ENCODE measurements around the gene RBM20.

RBM20 gene

DNA sequence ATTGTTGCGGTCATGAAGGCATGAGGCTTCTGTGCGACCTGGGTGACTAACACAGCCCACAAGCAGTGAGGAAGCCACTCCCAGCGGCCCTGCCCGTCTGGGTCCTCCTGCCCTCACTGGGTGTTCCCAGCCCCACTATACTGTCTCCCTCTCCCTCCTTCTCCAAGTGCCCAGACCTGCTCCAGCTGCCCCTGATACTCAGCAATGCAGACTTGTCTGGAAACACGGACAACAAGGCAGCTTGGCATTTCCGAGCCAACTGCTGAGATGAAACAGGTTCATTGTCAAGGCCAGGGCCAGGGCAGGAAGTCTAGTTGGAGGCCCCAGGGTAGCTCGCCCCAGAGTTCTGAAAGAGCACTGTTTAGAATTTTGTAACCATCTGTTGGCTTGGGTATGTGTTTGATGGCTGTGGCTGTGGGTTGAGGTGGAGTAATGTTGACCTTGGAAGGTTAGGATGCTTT, 95.7 kb downstream of the RBM20 start:
- no peak for DNase-seq (ENCODE audit: low spot score)

DNA sequence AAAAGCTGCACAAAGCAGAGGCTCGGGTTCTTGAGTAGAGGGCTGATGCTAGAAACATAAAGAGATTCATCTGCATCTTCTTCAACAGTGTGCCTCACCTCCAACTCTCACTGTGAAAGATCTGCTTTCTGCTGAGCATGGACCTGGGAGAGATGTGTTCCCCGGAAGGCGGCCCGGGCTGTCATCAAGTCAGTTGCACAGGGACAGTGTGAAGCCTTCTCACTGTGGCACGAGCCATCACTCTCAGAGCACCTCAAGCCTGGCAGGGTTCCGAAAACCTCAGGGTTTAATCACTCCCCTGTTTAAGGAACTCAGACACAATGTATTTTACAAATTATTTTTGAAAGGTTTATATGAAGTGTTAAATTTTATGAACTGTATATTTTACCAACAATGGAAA, 98.7 kb downstream of the RBM20 start:
- no peak for DNase-seq (ENCODE audit: low spot score)

DNA sequence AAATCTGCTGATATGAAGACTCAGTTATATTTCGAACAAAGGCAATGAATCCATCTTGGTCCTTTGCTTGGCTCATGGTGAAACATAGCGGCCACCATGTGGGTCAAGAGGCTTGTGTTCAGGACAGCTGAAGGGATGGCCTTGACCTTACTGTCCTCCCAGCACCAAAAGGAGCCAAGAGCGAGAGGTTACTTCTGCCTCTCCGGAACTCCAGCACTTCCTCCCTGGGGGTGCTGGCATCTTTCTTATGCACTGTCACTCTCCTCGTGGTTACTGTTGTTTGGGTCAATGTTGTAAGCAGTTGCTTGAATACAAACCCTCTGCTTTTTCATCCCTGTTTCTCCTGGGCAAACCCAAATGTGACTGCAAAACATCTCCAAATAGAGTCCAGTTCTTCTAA, 100.6 kb downstream of the RBM20 start:
- no peak for DNase-seq (ENCODE audit: low spot score)

DNA sequence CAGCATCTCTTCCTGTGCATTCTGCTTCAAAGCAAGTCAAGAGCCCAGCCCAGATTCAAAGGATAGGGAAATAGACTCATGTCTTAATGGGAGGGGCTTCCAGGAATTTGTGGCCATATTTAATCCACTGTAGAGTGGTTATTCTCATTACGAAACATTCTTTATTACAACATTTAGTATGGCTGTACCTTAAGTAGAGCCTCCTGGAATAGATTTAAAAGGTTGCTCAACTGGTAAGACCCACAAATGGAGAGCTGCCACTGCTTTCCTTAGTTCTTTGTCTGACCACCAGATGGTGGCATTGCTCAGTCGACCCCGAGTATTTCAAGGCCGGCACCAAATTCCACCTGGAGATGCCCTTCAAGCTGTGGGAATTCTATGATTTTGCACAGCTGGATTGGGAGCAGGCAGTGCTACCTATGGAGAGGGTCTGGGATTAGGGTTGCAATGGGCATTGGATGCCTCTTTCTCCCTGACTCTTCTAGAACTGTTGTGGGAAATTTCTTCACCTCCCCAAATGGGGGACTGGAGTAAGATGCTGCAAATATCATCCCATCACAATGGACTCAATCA, 102.2 kb downstream of the RBM20 start:
- DNase-seq (ENCODE audit: low spot score): peak; percentile 77

- no peak for DNase-seq (ENCODE audit: low spot score)
These were observed 103.0 kb downstream of the RBM20 start for GRCh38 chr10:110746969-110747608.

GRCh38 chr10:110747609-110748464, 103.7 kb downstream of the RBM20 start:
- peak; percentile 34 for DNase-seq (ENCODE audit: low spot score)

GRCh38 chr10:110748970-110749369, 104.8 kb downstream of the RBM20 start:
- no peak for DNase-seq (ENCODE audit: low spot score)

DNA sequence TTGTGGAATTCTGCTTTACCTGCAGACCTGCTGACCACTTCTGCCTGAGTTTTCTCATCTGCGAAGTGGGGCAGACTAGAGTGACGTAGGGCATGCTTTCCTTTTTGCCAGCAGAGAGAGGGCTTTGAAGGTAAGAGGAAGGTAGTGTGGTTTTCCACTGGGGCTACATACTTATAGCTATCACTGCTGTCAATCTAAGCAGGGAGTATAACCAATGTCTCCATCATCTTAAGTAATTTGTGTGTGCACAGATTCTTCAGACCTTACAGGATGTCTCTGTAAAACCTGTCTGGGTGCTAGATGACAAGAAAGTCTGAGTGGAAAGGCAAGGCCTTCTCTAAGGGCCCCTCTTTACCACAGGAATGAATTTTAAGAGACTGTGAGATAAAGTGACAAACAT, 106.8 kb downstream of the RBM20 start:
- DNase-seq (ENCODE audit: low spot score): no peak

DNA sequence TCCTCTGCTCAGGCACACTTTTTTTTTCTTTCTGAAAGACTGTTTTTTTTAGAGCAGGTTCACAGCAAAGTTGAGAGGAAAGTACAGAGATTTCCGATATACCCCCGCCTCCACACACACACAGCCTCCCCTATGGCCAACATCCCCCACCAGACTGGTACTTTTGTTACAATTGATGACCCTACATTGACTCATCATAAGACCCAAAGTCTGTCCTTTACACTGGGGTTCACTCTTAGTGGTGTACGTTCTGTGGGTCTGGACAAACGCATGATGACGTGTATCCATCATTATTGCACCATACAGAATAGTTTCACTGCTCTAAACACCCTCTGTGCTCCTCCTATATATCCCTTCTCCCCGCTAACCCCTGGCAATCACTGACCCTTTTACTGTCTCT, 107.7 kb downstream of the RBM20 start:
- no peak for DNase-seq (ENCODE audit: low spot score)

DNA sequence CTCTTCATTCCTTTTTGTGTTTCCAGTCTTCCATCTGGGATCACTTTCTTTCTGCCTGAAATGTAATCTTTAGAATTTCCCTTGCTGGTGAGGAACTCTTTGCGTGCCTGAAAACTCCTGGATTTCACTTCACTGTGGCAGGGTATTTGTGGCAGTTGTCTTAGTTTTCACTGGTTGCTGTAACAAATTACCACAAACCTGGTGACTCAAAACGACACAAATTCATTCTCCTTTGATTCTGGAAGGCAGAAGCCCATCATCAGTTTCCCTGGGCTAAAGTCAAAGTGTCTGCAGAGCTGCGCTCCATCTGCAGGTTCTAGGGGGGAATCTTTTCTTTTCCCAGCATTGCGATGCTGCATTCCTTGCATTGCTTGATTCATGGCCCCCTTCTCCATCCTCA, 109.3 kb downstream of the RBM20 start:
- DNase-seq (ENCODE audit: low spot score): no peak

DNA sequence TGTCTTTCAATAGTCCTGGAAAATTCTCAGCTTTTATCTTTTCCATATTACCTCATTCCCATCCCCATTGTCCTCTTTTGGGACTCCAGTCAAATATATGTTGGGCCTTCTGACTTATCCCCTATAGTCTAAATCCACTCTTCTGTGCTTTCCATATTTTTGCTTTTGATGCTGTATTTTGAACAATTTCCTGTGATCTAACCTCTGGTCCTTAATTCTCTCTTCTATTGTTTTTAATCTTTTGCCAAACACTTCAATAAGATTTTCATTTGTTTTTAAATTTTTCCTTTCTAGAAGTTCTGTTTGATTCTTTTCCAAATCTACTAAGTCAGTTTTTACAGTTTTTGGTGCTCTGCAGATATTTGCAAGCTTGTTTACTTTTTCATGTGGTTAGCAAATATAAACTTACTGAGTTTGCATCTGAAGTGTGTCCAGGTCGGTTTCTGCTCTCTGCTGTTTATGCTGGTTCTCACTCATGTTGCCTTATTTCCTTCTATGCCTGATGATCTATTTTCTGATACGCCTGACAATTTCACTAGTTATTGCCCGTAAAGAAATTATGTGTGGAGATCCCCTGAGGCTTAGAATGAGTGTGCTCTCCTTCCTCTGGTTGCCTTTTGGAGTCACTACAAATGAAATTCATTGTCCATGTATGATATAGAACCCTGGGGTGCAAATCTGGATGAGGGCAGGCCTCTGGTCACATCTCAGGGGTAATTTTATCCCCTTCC, 110.4 kb downstream of the RBM20 start:
- no peak for DNase-seq (ENCODE audit: low spot score)

- no peak for DNase-seq (ENCODE audit: low spot score)
These were observed 111.6 kb downstream of the RBM20 start for GRCh38 chr10:110755781-110756180.

DNA sequence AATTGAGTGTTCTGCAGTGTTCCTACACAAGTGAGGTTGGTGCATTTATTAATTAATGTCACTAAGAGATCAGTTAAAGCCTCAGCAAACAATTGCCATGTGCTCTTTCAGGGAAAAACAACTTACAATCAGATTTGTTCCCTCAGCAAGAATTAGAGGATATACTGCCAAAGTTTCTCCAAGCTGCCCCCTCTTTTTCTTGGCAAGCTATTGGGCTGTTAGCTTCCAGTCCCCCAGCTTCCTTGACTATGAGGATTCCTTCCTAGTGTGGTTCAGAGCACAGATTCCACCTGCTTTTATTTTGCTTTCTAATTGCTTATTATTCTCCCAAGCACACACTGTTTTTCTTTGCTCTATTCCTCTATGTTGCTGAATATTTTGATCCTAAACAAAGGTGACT, 112.7 kb downstream of the RBM20 start:
- DNase-seq (ENCODE audit: low spot score): no peak

DNA sequence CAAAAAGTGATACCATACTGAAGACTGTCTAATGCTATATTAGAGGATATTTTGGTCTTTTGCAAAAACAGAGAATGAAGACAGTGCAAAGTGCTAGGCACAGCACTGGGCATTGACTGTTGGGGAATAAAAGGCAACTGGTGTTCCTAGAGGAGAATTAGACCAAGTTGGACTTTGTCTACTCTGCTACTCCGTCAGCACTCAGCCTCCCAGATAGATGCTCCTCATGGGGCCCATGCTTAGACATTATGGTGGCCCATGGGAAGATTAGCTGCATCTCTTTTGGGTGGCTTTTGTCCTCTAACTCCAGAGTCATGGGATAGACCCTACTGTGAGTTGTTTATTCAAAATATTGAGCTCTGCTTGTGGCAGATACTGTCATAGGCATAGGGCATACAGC, 113.5 kb downstream of the RBM20 start:
- no peak for DNase-seq (ENCODE audit: low spot score)

- no peak for DNase-seq (ENCODE audit: low spot score)
These were observed 114.1 kb downstream of the RBM20 start for GRCh38 chr10:110758128-110758765.

GRCh38 chr10:110758898-110759297, 114.8 kb downstream of the RBM20 start:
- peak; percentile 96 for DNase-seq (ENCODE audit: low spot score)

GRCh38 chr10:110759523-110759922, 115.4 kb downstream of the RBM20 start:
- DNase-seq (ENCODE audit: low spot score): peak; percentile 15

DNA sequence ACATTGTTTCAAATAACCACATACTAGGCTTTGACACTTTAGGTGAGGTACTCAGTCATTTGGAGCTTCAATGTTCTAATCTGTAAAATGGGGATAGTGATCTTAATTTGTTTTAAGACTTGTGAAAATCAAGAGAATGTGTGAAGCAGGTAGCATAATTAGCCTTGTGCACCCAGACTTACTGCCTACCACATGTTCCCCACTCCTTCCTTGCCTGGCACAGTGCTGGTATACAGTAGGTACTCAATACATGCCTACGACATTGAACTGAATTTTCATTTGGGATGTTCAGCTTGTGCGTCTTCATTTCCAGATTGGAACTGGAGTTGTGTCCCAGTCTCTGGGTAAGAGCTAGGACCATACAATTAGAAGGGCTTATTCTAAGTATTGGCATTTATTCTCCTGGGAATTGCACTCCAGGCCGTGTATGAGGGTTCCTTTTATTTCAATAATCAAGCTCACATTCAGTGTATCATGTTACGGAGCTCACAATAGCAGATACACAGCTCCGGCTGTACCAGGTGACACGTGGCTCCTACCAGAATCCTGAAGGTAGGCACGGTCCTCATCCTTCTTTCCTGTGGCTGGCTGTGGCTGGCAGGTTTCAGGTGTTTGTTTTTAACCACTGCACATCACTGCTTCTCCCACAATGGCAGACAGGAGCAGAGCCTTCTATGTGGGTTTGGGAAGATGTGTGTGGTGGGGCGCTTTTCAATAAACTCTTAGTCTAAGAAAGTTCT, 118.1 kb downstream of the RBM20 start:
- no peak for DNase-seq (ENCODE audit: low spot score)

DNA sequence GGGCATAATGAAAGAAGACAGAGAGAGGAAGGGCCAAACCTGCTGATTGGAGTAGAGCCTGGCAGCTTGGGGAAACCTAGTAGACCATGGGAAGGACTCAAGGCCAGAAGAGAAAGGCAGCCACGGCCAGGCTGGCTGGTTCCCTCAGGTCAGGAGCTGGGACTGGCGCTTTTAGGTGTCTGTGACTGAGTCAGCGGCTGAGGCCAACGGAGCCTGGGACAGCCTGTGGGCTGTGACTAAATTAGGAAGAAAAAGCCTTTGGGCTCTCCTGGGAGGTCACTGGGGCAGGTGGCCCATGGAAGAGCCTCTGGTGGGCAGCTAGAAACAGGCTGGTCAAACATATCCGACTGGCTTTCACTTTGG, 118.7 kb downstream of the RBM20 start:
- DNase-seq (ENCODE audit: low spot score): no peak

DNA sequence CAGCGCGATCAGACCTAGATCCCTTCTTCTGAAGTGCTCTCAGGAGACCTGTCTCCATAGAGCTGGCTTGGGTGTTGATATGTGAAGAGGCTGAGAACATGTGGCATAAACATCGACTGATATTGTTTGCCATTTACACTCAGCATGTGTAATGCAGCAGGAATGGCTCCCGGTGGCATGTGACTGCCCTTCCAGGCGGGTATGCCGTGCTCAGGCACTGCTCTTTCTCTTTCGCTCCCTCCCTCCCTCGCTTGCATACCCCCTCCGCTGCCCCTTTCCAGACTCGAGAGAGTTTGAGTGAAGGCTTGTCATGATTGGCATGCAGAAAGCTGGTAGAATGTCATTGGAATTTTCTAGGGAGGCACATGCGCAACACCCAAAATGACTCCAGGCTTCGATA, 120.2 kb downstream of the RBM20 start:
- no peak for DNase-seq (ENCODE audit: low spot score)

DNA sequence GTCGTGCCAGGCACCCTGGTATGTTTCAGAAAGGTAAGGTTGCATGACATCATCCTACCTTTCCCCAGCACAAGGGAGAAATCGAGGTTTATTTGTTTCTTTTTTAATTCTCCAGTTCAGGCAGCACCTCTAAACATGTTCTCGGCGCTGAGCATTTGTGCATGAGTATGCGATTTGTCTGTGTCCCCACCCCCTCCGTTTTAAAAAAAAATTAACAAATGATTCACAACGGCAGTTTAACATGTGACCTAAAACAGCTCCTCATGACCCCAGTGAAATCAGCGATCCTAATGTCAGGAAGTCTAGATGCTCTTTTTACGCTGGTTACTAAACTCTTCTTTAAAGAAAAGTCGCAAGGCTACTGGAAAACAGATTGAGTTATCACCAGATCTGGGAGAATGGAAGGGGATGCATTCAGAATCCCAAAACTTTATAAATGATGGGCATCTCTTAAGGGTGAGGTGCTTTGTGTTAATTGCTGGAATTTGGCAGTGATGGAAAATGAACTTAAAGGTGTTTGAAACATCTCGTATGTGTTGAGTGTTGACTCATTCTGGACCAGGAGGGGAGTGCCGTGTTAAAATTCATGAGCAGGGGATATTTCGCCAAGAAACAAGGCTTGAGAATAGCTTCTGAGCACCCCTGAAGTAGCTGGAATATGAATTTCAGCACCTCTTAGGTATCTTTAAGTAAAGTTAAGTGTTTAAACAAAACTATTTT, 120.8 kb downstream of the RBM20 start:
- no peak for DNase-seq (ENCODE audit: low spot score)
